Neural progenitor cell (in vitro differentiated cells): ENCODE data around the gene FASTKD2. TPM values are rescaled to one million over a fixed set of nuclear protein-coding genes. Genes with fewer than 3 reads are reported as not detected.

ENCODE experiments used
- DNase-seq: peaks from one replicate; pipeline ENCODE4 v3.0.0-alpha.2; 2016; ENCODE audit warnings: low spot score
- H2AFZ ChIP-seq: fragments of 200-600 bp; sonication (generic); replicated peaks from 2 replicates; pipeline ENCODE4 v1.6.1; 2016; ENCODE audit warnings: antibody characterized with exemption
- H3F3A ChIP-seq: fragments of 200-600 bp; sonication (generic); 2 replicates; pipeline ENCODE4 v1.6.1; 2016; ENCODE audit warnings: antibody characterized with exemption, low read depth
- H3K27ac ChIP-seq: fragments of 200-600 bp; sonication (generic); 2 replicates; pipeline ENCODE4 v1.5.1; 2016; ENCODE audit warnings: mild to moderate bottlenecking
- H3K27me3 ChIP-seq: fragments of 200-600 bp; sonication (generic); 2 replicates; pipeline ENCODE4 v1.6.1; 2016; ENCODE audit warnings: mild to moderate bottlenecking, moderate library complexity
- H3K36me3 ChIP-seq: fragments of 200-600 bp; sonication (generic); 2 replicates; pipeline ENCODE4 v1.5.1; 2016
- H3K4me1 ChIP-seq: fragments of 200-600 bp; sonication (generic); 2 replicates; pipeline ENCODE4 v1.6.1; 2016; ENCODE audit warnings: mixed run types
- H3K4me2 ChIP-seq: fragments of 200-600 bp; sonication (generic); 2 replicates; pipeline ENCODE4 v1.6.1; 2016
- H3K4me3 ChIP-seq: fragments of 200-600 bp; sonication (generic); 2 replicates; pipeline ENCODE4 v1.5.1; 2016
- H3K79me2 ChIP-seq: fragments of 200-600 bp; sonication (generic); 2 replicates; pipeline ENCODE4 v1.6.1; 2016; ENCODE audit warnings: low read depth
- H3K9ac ChIP-seq: fragments of 200-600 bp; sonication (generic); 2 replicates; pipeline ENCODE4 v1.6.1; 2016
- H3K9me3 ChIP-seq: fragments of 200-600 bp; sonication (generic); 2 replicates; pipeline ENCODE4 v1.5.1; 2016; ENCODE audit warnings: low read depth
- H4K20me1 ChIP-seq: fragments of 200-600 bp; sonication (generic); 2 replicates; pipeline ENCODE4 v1.6.1; 2016; ENCODE audit warnings: low read depth
- H3K27ac Mint-ChIP-seq: 3 replicates; pipeline ENCODE4 v1.8.0; 2021; ENCODE audit warnings: mixed read lengths
- H3K27me3 Mint-ChIP-seq: 2 replicates; pipeline ENCODE4 v1.8.0; 2022; ENCODE audit warnings: low read depth, mild to moderate bottlenecking, inconsistent platforms, moderate library complexity, mixed read lengths; ENCODE audit not compliant: insufficient read depth
- H3K36me3 Mint-ChIP-seq: 3 replicates; pipeline ENCODE4 v1.8.0; 2021; ENCODE audit warnings: mixed read lengths
- H3K4me1 Mint-ChIP-seq: 3 replicates; pipeline ENCODE4 v1.8.0; 2021; ENCODE audit warnings: mixed read lengths
- H3K4me3 Mint-ChIP-seq: 3 replicates; pipeline ENCODE4 v1.8.0; 2021; ENCODE audit warnings: mild to moderate bottlenecking, moderate library complexity, mixed read lengths
- H3K9me3 Mint-ChIP-seq: 3 replicates; pipeline ENCODE4 v1.8.0; 2020; ENCODE audit warnings: mixed read lengths
- EZH2 ChIP-seq: fragments of 200-600 bp; sonication (generic); IDR thresholded peaks from 2 replicates; pipeline ENCODE4 v1.6.1; 2017; ENCODE audit warnings: antibody characterized with exemption, mild to moderate bottlenecking, moderate library complexity
- EZH2phosphoT487 ChIP-seq: fragments of 200-600 bp; sonication (generic); IDR thresholded peaks from 2 replicates; pipeline ENCODE4 v1.6.1; 2017; ENCODE audit warnings: antibody characterized with exemption
- total RNA-seq: library from RNA; depleted of rRNA; stranded (reverse); fragments of >200 nt; gene quantifications from 2 replicates; pipeline ENCODE4 v1.2.3, GENCODE V29; 2015; ENCODE audit warnings: low replicate concordance
- TF ChIP-seq, protein P1 (sequence below): fragments of 200-600 bp; sonication (generic); IDR thresholded peaks from 2 replicates; pipeline ENCODE4 v1.5.1; 2017; ENCODE audit warnings: antibody characterized with exemption, mild to moderate bottlenecking

FASTKD2 gene
- total RNA-seq, 1 donor from 2014 or later: 39.0 TPM

DNA sequence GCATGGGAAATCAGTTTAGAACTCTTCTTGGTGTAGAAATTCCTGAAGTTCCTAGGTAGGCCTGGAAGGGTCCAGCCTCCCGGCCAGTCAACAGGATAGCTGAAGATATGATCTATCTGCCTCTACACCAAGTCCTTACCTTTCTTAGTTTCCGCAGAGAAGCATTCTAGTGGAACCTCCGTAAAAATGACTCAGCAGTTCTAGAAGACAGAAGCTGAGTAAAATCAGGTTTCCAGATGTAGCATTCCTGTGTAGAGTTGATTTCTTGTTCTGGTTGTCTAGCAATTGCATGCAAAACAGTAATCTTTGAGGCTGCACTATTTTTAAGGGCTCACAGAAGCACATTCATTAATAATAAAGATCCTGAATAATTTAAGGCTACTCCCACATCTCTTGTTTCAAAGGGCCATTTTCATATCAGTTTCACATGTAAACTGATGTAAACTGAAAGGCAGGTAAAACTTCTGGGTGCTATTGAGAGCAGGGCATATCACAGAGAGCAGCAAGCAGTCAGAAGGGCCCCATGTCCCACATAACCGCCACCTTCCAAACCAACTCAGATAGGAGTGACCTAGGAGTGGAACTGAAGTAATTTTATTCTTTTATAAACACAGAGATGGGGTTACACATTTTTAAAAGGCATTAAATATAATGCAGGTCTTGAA, 44.0 kb upstream of the FASTKD2 start:
- H3K4me1 ChIP-seq: no peaks in the 10 kb centered on the region
- Mint-ChIP-seq H3K4me3 (no peak overlapping the region), H3K9me3 (no peaks in the 10 kb centered on the region), H3K27ac (no peak overlapping the region), H3K27me3 (no peaks in the 10 kb centered on the region), H3K4me1 (no peaks in the 10 kb centered on the region), H3K36me3 (no peaks in the 10 kb centered on the region)
- no peak overlapping the region for H3K4me3 ChIP-seq
- H3K36me3 ChIP-seq: no peaks in the 10 kb centered on the region
- H2AFZ ChIP-seq: no peak overlapping the region
- no peak for DNase-seq
- no peak for TF ChIP-seq EZH2
- TF ChIP-seq, protein P1, sequence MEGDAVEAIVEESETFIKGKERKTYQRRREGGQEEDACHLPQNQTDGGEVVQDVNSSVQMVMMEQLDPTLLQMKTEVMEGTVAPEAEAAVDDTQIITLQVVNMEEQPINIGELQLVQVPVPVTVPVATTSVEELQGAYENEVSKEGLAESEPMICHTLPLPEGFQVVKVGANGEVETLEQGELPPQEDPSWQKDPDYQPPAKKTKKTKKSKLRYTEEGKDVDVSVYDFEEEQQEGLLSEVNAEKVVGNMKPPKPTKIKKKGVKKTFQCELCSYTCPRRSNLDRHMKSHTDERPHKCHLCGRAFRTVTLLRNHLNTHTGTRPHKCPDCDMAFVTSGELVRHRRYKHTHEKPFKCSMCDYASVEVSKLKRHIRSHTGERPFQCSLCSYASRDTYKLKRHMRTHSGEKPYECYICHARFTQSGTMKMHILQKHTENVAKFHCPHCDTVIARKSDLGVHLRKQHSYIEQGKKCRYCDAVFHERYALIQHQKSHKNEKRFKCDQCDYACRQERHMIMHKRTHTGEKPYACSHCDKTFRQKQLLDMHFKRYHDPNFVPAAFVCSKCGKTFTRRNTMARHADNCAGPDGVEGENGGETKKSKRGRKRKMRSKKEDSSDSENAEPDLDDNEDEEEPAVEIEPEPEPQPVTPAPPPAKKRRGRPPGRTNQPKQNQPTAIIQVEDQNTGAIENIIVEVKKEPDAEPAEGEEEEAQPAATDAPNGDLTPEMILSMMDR: no peak
- H3K9me3 ChIP-seq: no peaks in the 10 kb centered on the region
- H3K4me2 ChIP-seq: no peak overlapping the region
- H3K79me2 ChIP-seq: no peaks in the 10 kb centered on the region
- H3F3A ChIP-seq: no peaks in the 10 kb centered on the region
- no peaks in the 10 kb centered on the region for H4K20me1 ChIP-seq
- no peak overlapping the region for H3K27ac ChIP-seq
- H3K9ac ChIP-seq: no peak overlapping the region
- no peaks in the 10 kb centered on the region for H3K27me3 ChIP-seq

DNA sequence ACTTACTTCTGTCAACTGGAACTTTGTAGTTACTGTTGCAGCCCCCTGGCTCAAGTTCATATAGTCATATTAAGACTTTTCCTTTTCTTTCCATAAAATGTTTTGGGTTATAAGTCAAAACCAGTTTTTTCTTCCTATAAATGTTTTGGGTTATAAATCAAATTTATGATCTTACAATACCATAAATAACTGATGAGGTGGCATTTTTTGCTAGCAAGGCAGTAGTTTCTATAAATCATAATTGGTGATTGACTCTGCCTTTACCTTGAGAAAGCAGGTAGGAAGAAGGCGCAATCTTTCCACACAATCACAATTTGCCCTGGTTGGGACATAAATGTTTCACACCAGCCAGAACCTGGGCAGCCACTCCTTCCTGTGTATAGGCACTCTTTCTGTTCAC, 42.1 kb upstream of the FASTKD2 start:
- Mint-ChIP-seq H3K27ac (no peak overlapping the region), H3K4me3 (no peak overlapping the region), H3K27me3 (no peaks in the 10 kb centered on the region), H3K36me3 (no peaks in the 10 kb centered on the region), H3K4me1 (no peaks in the 10 kb centered on the region), H3K9me3 (no peaks in the 10 kb centered on the region)
- H3K36me3 ChIP-seq: no peaks in the 10 kb centered on the region
- H3K9me3 ChIP-seq: no peaks in the 10 kb centered on the region
- TF ChIP-seq EZH2phosphoT487: no peak
- no peak for TF ChIP-seq EZH2
- TF ChIP-seq, protein P1: no peak
- H4K20me1 ChIP-seq: no peaks in the 10 kb centered on the region
- no peak overlapping the region for H3K27ac ChIP-seq
- no peak overlapping the region for H3K9ac ChIP-seq
- H3K4me3 ChIP-seq: no peak overlapping the region
- H3K27me3 ChIP-seq: no peaks in the 10 kb centered on the region
- no peaks in the 10 kb centered on the region for H3F3A ChIP-seq
- no peaks in the 10 kb centered on the region for H3K4me1 ChIP-seq
- H3K4me2 ChIP-seq: no peak overlapping the region
- DNase-seq: no peak
- no peak overlapping the region for H2AFZ ChIP-seq
- no peaks in the 10 kb centered on the region for H3K79me2 ChIP-seq

DNA sequence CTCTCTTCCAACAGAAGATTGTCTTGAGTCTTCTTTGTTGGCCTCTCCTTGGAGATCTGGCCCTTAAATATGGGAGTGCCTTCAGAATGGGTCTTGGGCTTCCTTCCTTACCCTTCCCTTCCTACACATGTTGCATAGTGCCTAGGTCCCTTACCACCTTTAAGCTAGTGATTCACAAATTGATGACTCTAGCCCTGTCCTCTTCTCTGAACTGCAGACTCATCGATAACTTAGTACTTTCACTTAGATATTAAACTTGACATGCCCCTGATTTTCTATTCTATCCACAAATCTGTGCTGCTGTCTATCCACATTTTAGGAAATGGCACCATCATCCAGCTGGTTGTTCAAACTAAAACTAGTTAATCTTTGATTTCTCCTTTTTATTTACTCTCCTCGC, 38.1 kb upstream of the FASTKD2 start:
- H3K27me3 ChIP-seq: no peaks in the 10 kb centered on the region
- H3K36me3 ChIP-seq: no peaks in the 10 kb centered on the region
- H3K27me3 Mint-ChIP-seq: no peaks in the 10 kb centered on the region
- H3K36me3 Mint-ChIP-seq: no peaks in the 10 kb centered on the region
- H3K4me2 ChIP-seq: no peak overlapping the region
- H3F3A ChIP-seq: no peaks in the 10 kb centered on the region
- H3K27ac Mint-ChIP-seq: no peak overlapping the region
- TF ChIP-seq EZH2phosphoT487 (no peak), EZH2 (no peak)
- TF ChIP-seq, protein P1: no peak
- H3K79me2 ChIP-seq: no peaks in the 10 kb centered on the region
- no peak overlapping the region for H3K4me3 Mint-ChIP-seq
- H3K9ac ChIP-seq: no peak overlapping the region
- no peaks in the 10 kb centered on the region for H3K4me1 ChIP-seq
- H3K27ac ChIP-seq: no peak overlapping the region
- no peaks in the 10 kb centered on the region for H3K9me3 ChIP-seq
- H3K4me1 Mint-ChIP-seq: no peaks in the 10 kb centered on the region
- H3K9me3 Mint-ChIP-seq: peaks cover 3% of the 10 kb centered on the region
- no peak overlapping the region for H3K4me3 ChIP-seq
- no peaks in the 10 kb centered on the region for H4K20me1 ChIP-seq
- no peak overlapping the region for H2AFZ ChIP-seq
- no peak for DNase-seq
